ENCODE measurements around the gene CHEK2.

DNA sequence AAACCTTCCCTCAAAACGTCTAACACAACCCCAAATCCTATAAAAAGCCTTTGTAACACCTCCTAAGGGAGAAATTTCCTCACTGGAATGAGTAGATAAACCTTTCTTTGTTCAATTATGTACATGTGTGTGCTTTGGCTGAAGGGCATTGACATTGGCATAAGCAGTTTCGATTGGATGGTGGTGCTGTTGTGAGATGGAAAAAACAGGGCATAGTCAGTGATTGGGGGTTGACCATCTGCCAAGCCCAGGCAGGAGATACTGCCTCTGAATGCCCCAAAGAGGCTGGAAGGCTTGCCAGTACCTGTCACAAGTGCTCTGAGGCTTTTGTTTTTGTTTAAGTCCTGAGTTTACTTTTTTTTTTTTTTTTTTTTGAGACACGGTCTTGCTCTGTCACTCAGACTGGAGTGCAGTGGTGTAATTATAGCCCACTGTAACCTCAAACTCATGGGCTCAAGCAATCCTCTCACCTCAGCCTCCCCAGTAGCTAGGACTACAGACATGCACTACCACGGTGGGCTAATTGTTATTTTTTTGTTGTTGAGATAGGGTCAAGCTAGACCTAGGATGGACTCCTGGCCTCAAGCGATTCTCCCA lies 29.7 kb upstream of the CHEK2 start:
- no peak for TF ChIP-seq CTCF (IDR thresholded peaks at IDR 0.05)
- no peak for TF ChIP-seq POLR2A (IDR thresholded peaks at IDR 0.05)
